RWPE1 (cell line): Measurements from ENCODE around the gene XRCC6.
"Not testable (repeated sequence)": the region's sequence is repeated elsewhere in the genome, so short reads cannot be mapped to it uniquely, and the experiment has no call there.

ENCODE experiments used
- CTCF ChIA-PET: fragments of 350-600 bp; sonication (Branson Sonifier 250); formaldehyde crosslinking; extraction: SDS; loops from one replicate; lab custom pipeline; 2021; lab: Yijun Ruan, JAX
- POLR2A ChIA-PET: fragments of 400-600 bp; formaldehyde crosslinking; extraction: SDS; loops from one replicate; lab custom pipeline; 2020; ENCODE audit warnings: antibody characterized with exemption; ENCODE audit not compliant: low non-redundant PET; lab: Yijun Ruan, JAX
- DNase-seq: peaks from one replicate; pipeline ENCODE4 v3.0.0; 2012; ENCODE audit warnings: low spot score
- H3K27ac ChIP-seq: fragments of 450-650 bp; 2 replicates; pipeline ENCODE4 v1.5.1; 2017
- CTCF ChIP-seq: fragments of 450-650 bp; conservative IDR thresholded peaks from 2 replicates; pipeline ENCODE4 v1.5.1; 2017; ENCODE audit warnings: low read depth, mild to moderate bottlenecking

XRCC6 gene

GRCh38 chr22:41681616-41682015, 60.5 kb downstream of the XRCC6 start:
- H3K27ac ChIP-seq: peak overlapping the region; percentile 87
- TF ChIP-seq CTCF: no peak
- POLR2A ChIA-PET: no interaction called here
- CTCF ChIA-PET: no interaction called here
- DNase-seq: no peak

DNA sequence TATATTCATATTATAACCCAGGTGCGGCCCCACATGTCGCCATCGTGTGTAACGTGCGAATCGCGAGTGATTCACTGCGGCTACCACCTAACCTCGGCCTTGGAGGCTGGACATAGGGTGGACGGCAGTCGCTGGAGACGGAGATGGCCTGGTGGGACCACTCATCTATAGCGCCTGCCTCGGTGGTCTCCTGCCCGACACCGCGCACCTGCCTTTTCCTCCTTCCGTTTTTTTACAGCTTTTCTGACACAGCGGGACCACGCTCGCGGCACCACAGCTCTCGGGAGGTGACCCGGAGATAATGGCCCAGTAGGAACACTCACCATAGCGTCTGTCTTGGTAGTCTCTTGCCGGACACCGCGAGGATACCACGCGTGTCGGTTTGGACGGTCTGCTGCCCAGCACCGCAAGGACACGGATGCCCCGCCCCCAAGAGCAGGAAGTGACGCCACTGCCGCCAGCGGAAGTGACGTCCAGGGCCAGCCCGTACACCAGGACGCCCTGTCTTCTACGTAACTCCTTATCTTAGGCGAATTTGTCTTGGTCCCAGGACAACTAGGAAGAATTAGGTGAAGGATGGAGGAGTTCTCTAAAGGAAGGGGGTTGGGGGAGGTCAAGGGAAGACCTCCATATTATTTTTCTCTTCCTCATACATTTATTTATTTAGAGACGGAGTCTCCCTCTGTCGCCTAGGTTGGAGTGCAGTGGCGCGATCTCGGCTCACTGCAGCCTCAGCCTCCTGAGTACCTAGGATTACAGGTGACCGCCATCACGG, 61.1 kb downstream of the XRCC6 start:
- H3K27ac ChIP-seq: peak overlapping the region; percentile 87
- ChIA-PET POLR2A (no interaction called here), CTCF (no interaction called here)
- peak; percentile 86 for DNase-seq
- TF ChIP-seq CTCF: no peak

- POLR2A ChIA-PET: no interaction called here
- peak overlapping the region; percentile 87 for H3K27ac ChIP-seq
- no peak for TF ChIP-seq CTCF
- CTCF ChIA-PET: interaction anchor here (0.7 kb wide), 1 partner anchor 14 kb away, joined by 3 read pairs; no protein-coding TSS in a partner anchor
- DNase-seq: no peak
Measured at GRCh38 chr22:41683052-41683451, 62.0 kb downstream of the XRCC6 start.

GRCh38 chr22:41683616-41684015, 62.5 kb downstream of the XRCC6 start:
- POLR2A ChIA-PET: no interaction called here
- H3K27ac ChIP-seq: peak overlapping the region; percentile 51
- CTCF ChIA-PET: interaction anchor here (0.7 kb wide), 1 partner anchor 14 kb away, joined by 3 read pairs; no protein-coding TSS in a partner anchor
- no peak for DNase-seq
- no peak for TF ChIP-seq CTCF

GRCh38 chr22:41684194-41684593, 63.1 kb downstream of the XRCC6 start:
- ChIA-PET CTCF (no interaction called here), POLR2A (interaction anchor here (0.6 kb wide), 1 partner anchor 13 kb away, joined by 5 read pairs; no protein-coding TSS in a partner anchor)
- no peak for TF ChIP-seq CTCF
- DNase-seq: no peak
- H3K27ac ChIP-seq: peak overlapping the region; percentile 51

GRCh38 chr22:41686890-41687289, 65.8 kb downstream of the XRCC6 start:
- CTCF ChIA-PET: interaction anchor here (0.5 to 0.6 kb wide), 3 partner anchors 50 to 987 kb away, joined by 3 read pairs; partner anchors contain the start of gene SREBF2
- POLR2A ChIA-PET, DNase-seq: not testable (repeated sequence)
- H3K27ac ChIP-seq: peak overlapping the region; percentile 45

DNA sequence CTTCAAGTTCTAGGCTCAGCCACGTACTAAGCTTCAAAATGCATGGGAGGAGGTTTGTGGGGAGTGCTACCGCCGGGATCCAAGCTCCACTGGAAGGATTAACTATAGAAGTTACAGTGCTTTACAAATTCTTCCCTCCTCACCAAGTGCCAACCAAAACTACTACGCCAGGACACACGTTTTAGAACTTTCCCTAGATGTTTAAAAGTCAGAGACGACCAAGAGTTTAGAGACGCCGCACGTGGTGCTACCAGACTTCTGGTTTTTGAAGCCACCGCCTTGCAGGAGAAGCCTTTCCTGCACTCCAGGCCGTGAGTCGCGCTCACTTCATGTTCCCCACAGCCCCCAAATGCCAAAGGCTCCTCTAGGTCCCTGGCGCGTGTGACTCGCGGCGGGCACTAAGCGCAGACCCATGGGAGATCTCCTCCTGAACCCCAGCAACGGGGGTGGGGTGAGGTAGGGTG, 66.8 kb downstream of the XRCC6 start:
- POLR2A ChIA-PET: no interaction called here

More for the DNA sequence above, 66.8 kb downstream of the XRCC6 start:
- TF ChIP-seq CTCF: no peak
- H3K27ac ChIP-seq: peak overlapping the region; percentile 89
- CTCF ChIA-PET: interaction anchor here (1.2 kb wide), 1 partner anchor 9 kb away, joined by 8 read pairs; no protein-coding TSS in a partner anchor
- DNase-seq: no peak
